ENCODE results near the gene RFX7.
"Not testable (repeated sequence)": the region's sequence is repeated elsewhere in the genome, so short reads cannot be mapped to it uniquely, and the experiment has no call there.

The RFX7 gene

GRCh38 chr15:56227780-56228179 lies 15.9 kb downstream of the RFX7 start:
- H3K36me3 Mint-ChIP-seq = peaks cover 16% of the 10 kb centered on the region

GRCh38 chr15:56227306-56227705 lies 16.4 kb downstream of the RFX7 start:
- peaks cover 13% of the 10 kb centered on the region for H3K4me1 Mint-ChIP-seq
- no peak overlapping the region for H3K27ac Mint-ChIP-seq
- ATAC-seq (no peak), DNase-seq (ENCODE audit: low spot score in 2 of 2) (no peak)
- peaks cover 12% of the 10 kb centered on the region for H3K36me3 Mint-ChIP-seq
- peaks cover 22% of the 10 kb centered on the region for H3K9me3 Mint-ChIP-seq
- no peak overlapping the region for H3K4me3 Mint-ChIP-seq

More at GRCh38 chr15:56227780-56228179, 15.9 kb downstream of the RFX7 start:
- H3K4me3 Mint-ChIP-seq = no peak overlapping the region
- peaks cover 14% of the 10 kb centered on the region for H3K4me1 Mint-ChIP-seq
- no peak for DNase-seq (ENCODE audit: low spot score in 2 of 2)
- ATAC-seq = no peak
- no peak overlapping the region for H3K27ac Mint-ChIP-seq
- peaks cover 22% of the 10 kb centered on the region for H3K9me3 Mint-ChIP-seq

GRCh38 chr15:56225520-56225919 lies 18.2 kb downstream of the RFX7 start:
- Mint-ChIP-seq H3K27ac (no peak overlapping the region), H3K4me3 (no peak overlapping the region), H3K4me1 (peaks cover 13% of the 10 kb centered on the region), H3K9me3 (peaks cover 23% of the 10 kb centered on the region), H3K36me3 (peaks cover 8% of the 10 kb centered on the region)
- ATAC-seq (no peak), DNase-seq (ENCODE audit: low spot score in 2 of 2) (no peak)

GRCh38 chr15:56222302-56222701 lies 21.4 kb downstream of the RFX7 start:
- H3K36me3 Mint-ChIP-seq = no peaks in the 10 kb centered on the region
- H3K9me3 Mint-ChIP-seq = peaks cover 14% of the 10 kb centered on the region

GRCh38 chr15:56217341-56217740 lies 26.3 kb downstream of the RFX7 start:
- Mint-ChIP-seq H3K36me3 (no peaks in the 10 kb centered on the region), H3K9me3 (peaks cover 9% of the 10 kb centered on the region), H3K4me1 (no peaks in the 10 kb centered on the region), H3K27ac (no peak overlapping the region), H3K4me3 (no peak overlapping the region)
- DNase-seq (ENCODE audit: low spot score in 2 of 2) (no peak), ATAC-seq (no peak)

More at GRCh38 chr15:56222302-56222701, 21.4 kb downstream of the RFX7 start:
- Mint-ChIP-seq H3K4me3 (no peak overlapping the region), H3K4me1 (peaks cover 6% of the 10 kb centered on the region), H3K27ac (no peak overlapping the region)
- DNase-seq (ENCODE audit: low spot score in 2 of 2) = no peak
- no peak for ATAC-seq

- H3K27ac Mint-ChIP-seq = no peak overlapping the region
- H3K4me1 Mint-ChIP-seq = peaks cover 8% of the 10 kb centered on the region
- peaks cover 10% of the 10 kb centered on the region for H3K9me3 Mint-ChIP-seq
- DNase-seq (ENCODE audit: low spot score in 2 of 2) (no peak), ATAC-seq (no peak)
- H3K36me3 Mint-ChIP-seq = no peaks in the 10 kb centered on the region
- no peak overlapping the region for H3K4me3 Mint-ChIP-seq
Observed at GRCh38 chr15:56215769-56216168, 27.9 kb downstream of the RFX7 start.

GRCh38 chr15:56211960-56212550 lies 31.6 kb downstream of the RFX7 start:
- Mint-ChIP-seq H3K4me3 (no peak overlapping the region), H3K9me3 (peaks cover 9% of the 10 kb centered on the region), H3K36me3 (no peaks in the 10 kb centered on the region), H3K4me1 (peaks cover 36% of the 10 kb centered on the region), H3K27ac (no peak overlapping the region)
- ATAC-seq = no peak
- no peak for DNase-seq (ENCODE audit: low spot score in 2 of 2)

GRCh38 chr15:56211064-56211463 lies 32.6 kb downstream of the RFX7 start:
- no peak overlapping the region for H3K27ac Mint-ChIP-seq
- no peak overlapping the region for H3K4me3 Mint-ChIP-seq
- H3K4me1 Mint-ChIP-seq = peaks cover 44% of the 10 kb centered on the region
- ATAC-seq = no peak
- peaks cover 9% of the 10 kb centered on the region for H3K9me3 Mint-ChIP-seq
- H3K36me3 Mint-ChIP-seq = no peaks in the 10 kb centered on the region
- no peak for DNase-seq (ENCODE audit: low spot score in 2 of 2)

- Mint-ChIP-seq H3K9me3 (peaks cover 9% of the 10 kb centered on the region), H3K4me1 (peaks cover 58% of the 10 kb centered on the region), H3K4me3 (peak overlapping the region; percentile 2), H3K27ac (peak overlapping the region; percentile 77), H3K36me3 (no peaks in the 10 kb centered on the region)
- DNase-seq (ENCODE audit: low spot score in 2 of 2) = no peak
- no peak for ATAC-seq
Observed at GRCh38 chr15:56208641-56209155, 35.0 kb downstream of the RFX7 start.

GRCh38 chr15:56208185-56208584 lies 35.5 kb downstream of the RFX7 start:
- H3K36me3 Mint-ChIP-seq = no peaks in the 10 kb centered on the region
- H3K9me3 Mint-ChIP-seq = peaks cover 9% of the 10 kb centered on the region
- peaks cover 58% of the 10 kb centered on the region for H3K4me1 Mint-ChIP-seq
- H3K4me3 Mint-ChIP-seq = peak overlapping the region; percentile 2
- ATAC-seq (no peak), DNase-seq (ENCODE audit: low spot score in 2 of 2) (no peak)
- H3K27ac Mint-ChIP-seq = peak overlapping the region; percentile 77

GRCh38 chr15:56207711-56208110 lies 36.0 kb downstream of the RFX7 start:
- no peak for DNase-seq (ENCODE audit: low spot score in 2 of 2)
- Mint-ChIP-seq H3K9me3 (peaks cover 9% of the 10 kb centered on the region), H3K36me3 (no peaks in the 10 kb centered on the region), H3K27ac (peak overlapping the region; percentile 77), H3K4me1 (peaks cover 63% of the 10 kb centered on the region), H3K4me3 (no peak overlapping the region)
- ATAC-seq = peak; percentile 36

GRCh38 chr15:56207092-56207491 lies 36.6 kb downstream of the RFX7 start:
- peaks cover 65% of the 10 kb centered on the region for H3K4me1 Mint-ChIP-seq
- ATAC-seq = no peak

GRCh38 chr15:56205061-56205876 lies 38.4 kb downstream of the RFX7 start:
- no peak overlapping the region for H3K4me3 Mint-ChIP-seq
- no peak for DNase-seq (ENCODE audit: low spot score in 2 of 2)
- no peaks in the 10 kb centered on the region for H3K36me3 Mint-ChIP-seq
- H3K4me1 Mint-ChIP-seq = peaks cover 57% of the 10 kb centered on the region
- no peak overlapping the region for H3K27ac Mint-ChIP-seq
- ATAC-seq = no peak
- no peaks in the 10 kb centered on the region for H3K9me3 Mint-ChIP-seq

More at GRCh38 chr15:56207092-56207491, 36.6 kb downstream of the RFX7 start:
- H3K36me3 Mint-ChIP-seq = no peaks in the 10 kb centered on the region
- H3K4me3 Mint-ChIP-seq = no peak overlapping the region
- peaks cover 9% of the 10 kb centered on the region for H3K9me3 Mint-ChIP-seq
- DNase-seq (ENCODE audit: low spot score in 2 of 2) = no peak
- H3K27ac Mint-ChIP-seq = no peak overlapping the region

- not testable (repeated sequence) for DNase-seq (ENCODE audit: low spot score in 2 of 2); H3K4me3 Mint-ChIP-seq; H3K27ac Mint-ChIP-seq; H3K9me3 Mint-ChIP-seq; H3K36me3 Mint-ChIP-seq; ATAC-seq
- peaks cover 41% of the 10 kb centered on the region for H3K4me1 Mint-ChIP-seq
Observed at GRCh38 chr15:56203312-56203922, 40.3 kb downstream of the RFX7 start.

GRCh38 chr15:56202701-56203100 lies 41.0 kb downstream of the RFX7 start:
- Mint-ChIP-seq H3K36me3 (no peaks in the 10 kb centered on the region), H3K27ac (no peak overlapping the region), H3K9me3 (no peaks in the 10 kb centered on the region), H3K4me3 (no peak overlapping the region), H3K4me1 (peaks cover 34% of the 10 kb centered on the region)
- ATAC-seq (no peak), DNase-seq (ENCODE audit: low spot score in 2 of 2) (no peak)

Data from stimulated activated effector memory CD8-positive, alpha-beta T cell treated with anti-CD3 and anti-CD28 coated beads, Interleukin-12 subunit alpha, Interleukin-12 subunit beta, amount 100 ng/mL, for 72 hours (primary cell).